Esophagus muscularis mucosa (tissue), 4 donors: ENCODE data around the gene LPAR1. TPM values are rescaled to one million over a fixed set of nuclear protein-coding genes. Genes with fewer than 3 reads are reported as not detected.

Experiments used
- DNase-seq: peaks from one replicate; pipeline ENCODE4 v3.0.0-alpha.2; 2017; ENCODE audit errors: extremely low spot score
- H3K27ac ChIP-seq, 4 donors: fragments of 200-600 bp; sonication (generic); replicated peaks in 1 of 4; 1 replicate in 3 of 4; 2 replicates in 1 of 4; pipeline ENCODE4 v1.5.1; 2016 to 2019; ENCODE audit warnings: mild to moderate bottlenecking in 1 of 4
- H3K27me3 ChIP-seq, 4 donors: fragments of 200-600 bp; sonication (generic); one replicate each; pipeline versions ENCODE4 v1.5.1 to v1.6.0; 2016 to 2019
- H3K36me3 ChIP-seq, 4 donors: fragments of 200-600 bp; sonication (generic); one replicate each; pipeline ENCODE4 v1.5.1; 2016 to 2019
- H3K4me1 ChIP-seq, 4 donors: fragments of 200-600 bp; sonication (generic); one replicate each; pipeline ENCODE4 v1.5.1; 2016 to 2019
- H3K4me3 ChIP-seq, 4 donors: fragments of 200-600 bp; sonication (generic); 1 replicate in 2 of 4; 2 replicates in 2 of 4; pipeline ENCODE4 v1.5.1; 2016 to 2019; ENCODE audit warnings: mild to moderate bottlenecking in 4 of 4, moderate library complexity in 1 of 4
- H3K9me3 ChIP-seq, 4 donors: fragments of 200-600 bp; sonication (generic); 1 replicate in 3 of 4; 2 replicates in 1 of 4; pipeline ENCODE4 v1.5.1; 2016 to 2019
- CTCF ChIP-seq, 3 experiments: fragments of 200-600 bp in 2 of 3; fragments of 450-650 bp in 1 of 3; sonication (generic) in 2 of 3; IDR thresholded peaks; one replicate each; pipeline ENCODE4 v1.5.1; 2017 to 2019; ENCODE audit warnings: antibody characterized with exemption in 3 of 3, mild to moderate bottlenecking in 2 of 3, moderate library complexity in 1 of 3
- EP300 ChIP-seq: sonication (generic); formaldehyde crosslinking; IDR thresholded peaks from one replicate; pipeline ENCODE4 v1.6.1; 2017; ENCODE audit warnings: antibody characterized with exemption
- POLR2A ChIP-seq: fragments of 450-650 bp; IDR thresholded peaks from one replicate; pipeline ENCODE4 v1.6.1; 2017; ENCODE audit warnings: antibody characterized with exemption, moderate library complexity, mild to moderate bottlenecking, low read depth
- POLR2AphosphoS5 ChIP-seq, 2 donors: sonication (generic); formaldehyde crosslinking; IDR thresholded peaks; one replicate each; pipeline ENCODE4 v1.6.1; 2017; ENCODE audit warnings: antibody characterized with exemption in 2 of 2
- WGBS: methylation state at CpG from one replicate; pipeline ENCODE4 v1.1.5; 2018; 5-methylcytosine and 5-hydroxymethylcytosine counted together
- intact Hi-C: fragments of 100-400 bp; cut with DNase I; formaldehyde crosslinking; loops from one replicate; pipeline ENCODE4 v1.15.1; 2023
- total RNA-seq, 4 donors: library from RNA; depleted of rRNA; stranded (reverse); fragments of >200 nt; gene quantifications; one replicate each; pipeline versions ENCODE4 v1.1.0 to v1.2.1, GENCODE V29; 2016

The LPAR1 gene
- total RNA-seq, 4 donors from 2014 or later: 34.1 to 55.5 (median 48.8) TPM

- WGBS: 78% methylated on average over 3 of the region's 3 CpGs
- no peak overlapping the region for H3K27ac ChIP-seq
These were observed 105.4 kb downstream of the LPAR1 start for GRCh38 chr9:110932863-110933262.

GRCh38 chr9:110928599-110928998 lies 109.7 kb downstream of the LPAR1 start:
- H3K4me3 ChIP-seq: no peak overlapping the region
- TF ChIP-seq POLR2AphosphoS5 (IDR thresholded peaks at IDR 0.05) (no peak), CTCF (IDR thresholded peaks at IDR 0.05) (no peak), POLR2A (no peak), EP300 (no peak)
- H3K4me1 ChIP-seq: no peaks in the 10 kb centered on the region
- H3K36me3 ChIP-seq: no peaks in the 10 kb centered on the region
- no peak overlapping the region for H3K27ac ChIP-seq
- no peaks in the 10 kb centered on the region for H3K27me3 ChIP-seq
- intact Hi-C loops: no loop called here
- DNase-seq: no peak
- H3K9me3 ChIP-seq: no peaks in the 10 kb centered on the region
- 56% methylated on average over 2 of the region's 2 CpGs for WGBS

More at GRCh38 chr9:110932863-110933262, 105.4 kb downstream of the LPAR1 start:
- Histone ChIP-seq H3K4me1 (peaks cover 0 to 19% (median 2%) of the 10 kb centered on the region in 4 donors), H3K4me3 (no peak overlapping the region), H3K27me3 (no peaks in the 10 kb centered on the region), H3K9me3 (no peaks in the 10 kb centered on the region), H3K36me3 (no peaks in the 10 kb centered on the region)
- no peak for TF ChIP-seq POLR2AphosphoS5 (IDR thresholded peaks at IDR 0.05)
- TF ChIP-seq EP300: no peak
- no peak for DNase-seq
- intact Hi-C loops: no loop called here

- no peaks in the 10 kb centered on the region for H3K4me1 ChIP-seq
- intact Hi-C loops: no loop called here
- WGBS: 91% methylated on average over 10 of the region's 10 CpGs
- H3K27me3 ChIP-seq: no peaks in the 10 kb centered on the region
- TF ChIP-seq EP300 (no peak), POLR2AphosphoS5 (IDR thresholded peaks at IDR 0.05) (no peak), POLR2A (no peak), CTCF (IDR thresholded peaks at IDR 0.05) (no peak)
- H3K27ac ChIP-seq: no peak overlapping the region
- DNase-seq: no peak
- H3K4me3 ChIP-seq: no peak overlapping the region
- H3K36me3 ChIP-seq: no peaks in the 10 kb centered on the region
- no peaks in the 10 kb centered on the region for H3K9me3 ChIP-seq
These were observed 111.3 kb downstream of the LPAR1 start for GRCh38 chr9:110926828-110927487.

GRCh38 chr9:110923601-110924000 lies 114.7 kb downstream of the LPAR1 start:
- TF ChIP-seq POLR2A (no peak), POLR2AphosphoS5 (IDR thresholded peaks at IDR 0.05) (no peak), CTCF (IDR thresholded peaks at IDR 0.05) (no peak), EP300 (no peak)
- 84% methylated on average over 5 of the region's 5 CpGs for WGBS
- intact Hi-C loops: no loop called here
- H3K27ac ChIP-seq: no peak overlapping the region
- DNase-seq: no peak
- H3K9me3 ChIP-seq: no peaks in the 10 kb centered on the region
- H3K4me1 ChIP-seq: peaks cover 0 to 14% (median 0%) of the 10 kb centered on the region in 4 donors
- H3K36me3 ChIP-seq: no peaks in the 10 kb centered on the region
- H3K27me3 ChIP-seq: no peaks in the 10 kb centered on the region
- no peak overlapping the region for H3K4me3 ChIP-seq

GRCh38 chr9:110922145-110922544 lies 116.1 kb downstream of the LPAR1 start:
- intact Hi-C loops: no loop called here
- Histone ChIP-seq H3K4me1 (peaks cover 0 to 19% (median 0%) of the 10 kb centered on the region in 4 donors), H3K27ac (no peak overlapping the region)

More at GRCh38 chr9:110922145-110922544, 116.1 kb downstream of the LPAR1 start:
- no peaks in the 10 kb centered on the region for H3K27me3 ChIP-seq
- H3K36me3 ChIP-seq: no peaks in the 10 kb centered on the region
- TF ChIP-seq CTCF (IDR thresholded peaks at IDR 0.05) (no peak), POLR2AphosphoS5 (IDR thresholded peaks at IDR 0.05) (no peak), EP300 (no peak), POLR2A (no peak)
- no peaks in the 10 kb centered on the region for H3K9me3 ChIP-seq
- no peak for DNase-seq
- no peak overlapping the region for H3K4me3 ChIP-seq
- 82% methylated on average over 3 of the region's 3 CpGs for WGBS
